HL-60 (cell line): ENCODE results near the gene H1-8.

ENCODE experiments used
- DNase-seq, 2 experiments: peaks; one replicate each; pipeline ENCODE4 v3.0.0-alpha.2; 2010 to 2020; ENCODE audit warnings: low read depth in 1 of 2, low spot score in 1 of 2
- H3K27ac ChIP-seq: fragments of 250-450 bp; sonication (Bioruptor Pico); replicated peaks from 2 replicates; pipeline ENCODE4 v1.5.1; 2020; ENCODE audit warnings: mild to moderate bottlenecking, moderate library complexity
- H3K27me3 ChIP-seq: fragments of 250-450 bp; sonication (Bioruptor Pico); 2 replicates; pipeline ENCODE4 v1.5.1; 2021; ENCODE audit warnings: mild to moderate bottlenecking, moderate library complexity; ENCODE audit not compliant: insufficient read depth, poor library complexity, severe bottlenecking
- H3K4me3 ChIP-seq: replicated peaks from 2 replicates; pipeline ENCODE4 v1.5.1; 2011; ENCODE audit warnings: mild to moderate bottlenecking, control low read depth, low read length; ENCODE audit not compliant: insufficient read depth
- GABPA ChIP-seq: IDR thresholded peaks from 2 replicates; pipeline ENCODE4 v1.6.1; 2012; ENCODE audit warnings: low read depth
- POLR2AphosphoS5 ChIP-seq: IDR thresholded peaks from 2 replicates; pipeline ENCODE4 v1.6.1; 2012; ENCODE audit warnings: low read depth
- SPI1 ChIP-seq: IDR thresholded peaks from 2 replicates; pipeline ENCODE4 v1.6.1; 2012; ENCODE audit warnings: low read depth, mild to moderate bottlenecking, borderline replicate concordance
- TF ChIP-seq, protein P1 (sequence below): IDR thresholded peaks from 2 replicates; pipeline ENCODE4 v1.6.1; 2012; ENCODE audit warnings: low read depth; ENCODE audit not compliant: insufficient replicate concordance
- TF ChIP-seq, protein P2 (sequence below): IDR thresholded peaks from one replicate; pipeline ENCODE4 v1.5.1; 2011; ENCODE audit warnings: low read length, control low read depth, inconsistent platforms; ENCODE audit not compliant: insufficient read depth

The H1-8 gene

DNA sequence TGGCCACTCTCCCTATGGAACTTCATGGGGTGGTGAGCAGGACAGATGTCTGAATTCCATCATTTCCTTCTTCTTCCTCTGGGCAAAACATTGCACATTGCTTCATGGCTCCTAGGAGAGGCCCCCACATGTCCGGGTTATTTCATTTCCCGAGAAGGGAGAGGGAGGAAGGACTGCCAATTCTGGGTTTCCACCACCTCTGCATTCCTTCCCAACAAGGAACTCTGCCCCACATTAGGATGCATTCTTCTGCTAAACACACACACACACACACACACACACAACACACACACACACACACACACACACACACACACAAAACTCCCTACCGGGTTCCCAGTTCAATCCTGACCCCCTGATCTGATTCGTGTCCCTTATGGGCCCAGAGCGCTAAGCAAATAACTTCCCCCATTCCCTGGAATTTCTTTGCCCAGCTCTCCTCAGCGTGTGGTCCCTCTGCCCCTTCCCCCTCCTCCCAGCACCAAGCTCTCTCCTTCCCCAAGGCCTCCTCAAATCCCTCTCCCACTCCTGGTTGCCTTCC is 12.7 kb upstream of the H1-8 start:
- TF ChIP-seq, protein P1, sequence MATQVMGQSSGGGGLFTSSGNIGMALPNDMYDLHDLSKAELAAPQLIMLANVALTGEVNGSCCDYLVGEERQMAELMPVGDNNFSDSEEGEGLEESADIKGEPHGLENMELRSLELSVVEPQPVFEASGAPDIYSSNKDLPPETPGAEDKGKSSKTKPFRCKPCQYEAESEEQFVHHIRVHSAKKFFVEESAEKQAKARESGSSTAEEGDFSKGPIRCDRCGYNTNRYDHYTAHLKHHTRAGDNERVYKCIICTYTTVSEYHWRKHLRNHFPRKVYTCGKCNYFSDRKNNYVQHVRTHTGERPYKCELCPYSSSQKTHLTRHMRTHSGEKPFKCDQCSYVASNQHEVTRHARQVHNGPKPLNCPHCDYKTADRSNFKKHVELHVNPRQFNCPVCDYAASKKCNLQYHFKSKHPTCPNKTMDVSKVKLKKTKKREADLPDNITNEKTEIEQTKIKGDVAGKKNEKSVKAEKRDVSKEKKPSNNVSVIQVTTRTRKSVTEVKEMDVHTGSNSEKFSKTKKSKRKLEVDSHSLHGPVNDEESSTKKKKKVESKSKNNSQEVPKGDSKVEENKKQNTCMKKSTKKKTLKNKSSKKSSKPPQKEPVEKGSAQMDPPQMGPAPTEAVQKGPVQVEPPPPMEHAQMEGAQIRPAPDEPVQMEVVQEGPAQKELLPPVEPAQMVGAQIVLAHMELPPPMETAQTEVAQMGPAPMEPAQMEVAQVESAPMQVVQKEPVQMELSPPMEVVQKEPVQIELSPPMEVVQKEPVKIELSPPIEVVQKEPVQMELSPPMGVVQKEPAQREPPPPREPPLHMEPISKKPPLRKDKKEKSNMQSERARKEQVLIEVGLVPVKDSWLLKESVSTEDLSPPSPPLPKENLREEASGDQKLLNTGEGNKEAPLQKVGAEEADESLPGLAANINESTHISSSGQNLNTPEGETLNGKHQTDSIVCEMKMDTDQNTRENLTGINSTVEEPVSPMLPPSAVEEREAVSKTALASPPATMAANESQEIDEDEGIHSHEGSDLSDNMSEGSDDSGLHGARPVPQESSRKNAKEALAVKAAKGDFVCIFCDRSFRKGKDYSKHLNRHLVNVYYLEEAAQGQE = no peak
- TF ChIP-seq, protein P2, sequence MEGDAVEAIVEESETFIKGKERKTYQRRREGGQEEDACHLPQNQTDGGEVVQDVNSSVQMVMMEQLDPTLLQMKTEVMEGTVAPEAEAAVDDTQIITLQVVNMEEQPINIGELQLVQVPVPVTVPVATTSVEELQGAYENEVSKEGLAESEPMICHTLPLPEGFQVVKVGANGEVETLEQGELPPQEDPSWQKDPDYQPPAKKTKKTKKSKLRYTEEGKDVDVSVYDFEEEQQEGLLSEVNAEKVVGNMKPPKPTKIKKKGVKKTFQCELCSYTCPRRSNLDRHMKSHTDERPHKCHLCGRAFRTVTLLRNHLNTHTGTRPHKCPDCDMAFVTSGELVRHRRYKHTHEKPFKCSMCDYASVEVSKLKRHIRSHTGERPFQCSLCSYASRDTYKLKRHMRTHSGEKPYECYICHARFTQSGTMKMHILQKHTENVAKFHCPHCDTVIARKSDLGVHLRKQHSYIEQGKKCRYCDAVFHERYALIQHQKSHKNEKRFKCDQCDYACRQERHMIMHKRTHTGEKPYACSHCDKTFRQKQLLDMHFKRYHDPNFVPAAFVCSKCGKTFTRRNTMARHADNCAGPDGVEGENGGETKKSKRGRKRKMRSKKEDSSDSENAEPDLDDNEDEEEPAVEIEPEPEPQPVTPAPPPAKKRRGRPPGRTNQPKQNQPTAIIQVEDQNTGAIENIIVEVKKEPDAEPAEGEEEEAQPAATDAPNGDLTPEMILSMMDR = no peak
- no peak for TF ChIP-seq GABPA
- no peak for TF ChIP-seq POLR2AphosphoS5
- TF ChIP-seq SPI1 = no peak
- DNase-seq = no peak
- no peaks in the 10 kb centered on the region for H3K27me3 ChIP-seq
- no peak overlapping the region for H3K4me3 ChIP-seq
- no peak overlapping the region for H3K27ac ChIP-seq

DNA sequence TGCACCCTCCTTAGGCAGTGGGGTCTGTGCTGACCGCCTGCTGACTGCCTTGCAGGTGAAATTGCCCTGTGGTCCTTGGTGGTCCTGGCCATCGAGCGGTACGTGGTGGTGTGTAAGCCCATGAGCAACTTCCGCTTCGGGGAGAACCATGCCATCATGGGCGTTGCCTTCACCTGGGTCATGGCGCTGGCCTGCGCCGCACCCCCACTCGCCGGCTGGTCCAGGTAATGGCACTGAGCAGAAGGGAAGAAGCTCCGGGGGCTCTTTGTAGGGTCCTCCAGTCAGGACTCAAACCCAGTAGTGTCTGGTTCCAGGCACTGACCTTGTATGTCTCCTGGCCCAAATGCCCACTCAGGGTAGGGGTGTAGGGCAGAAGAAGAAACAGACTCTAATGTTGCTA is 12.2 kb upstream of the H1-8 start:
- Histone ChIP-seq H3K4me3 (no peak overlapping the region), H3K27me3 (no peaks in the 10 kb centered on the region), H3K27ac (no peak overlapping the region)
- no peak for TF ChIP-seq POLR2AphosphoS5
- TF ChIP-seq SPI1 = no peak
- TF ChIP-seq, protein P2 = no peak
- no peak for TF ChIP-seq GABPA
- TF ChIP-seq, protein P1 = no peak
- DNase-seq = no peak

DNA sequence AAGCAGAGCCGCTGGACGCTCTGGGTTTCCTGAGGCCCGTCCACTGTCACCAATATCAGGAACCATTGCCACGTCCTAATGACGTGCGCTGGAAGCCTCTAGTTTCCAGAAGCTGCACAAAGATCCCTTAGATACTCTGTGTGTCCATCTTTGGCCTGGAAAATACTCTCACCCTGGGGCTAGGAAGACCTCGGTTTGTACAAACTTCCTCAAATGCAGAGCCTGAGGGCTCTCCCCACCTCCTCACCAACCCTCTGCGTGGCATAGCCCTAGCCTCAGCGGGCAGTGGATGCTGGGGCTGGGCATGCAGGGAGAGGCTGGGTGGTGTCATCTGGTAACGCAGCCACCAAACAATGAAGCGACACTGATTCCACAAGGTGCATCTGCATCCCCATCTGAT is 11.3 kb upstream of the H1-8 start:
- H3K4me3 ChIP-seq = no peak overlapping the region
- no peaks in the 10 kb centered on the region for H3K27me3 ChIP-seq
- no peak for DNase-seq
- TF ChIP-seq SPI1 = no peak
- no peak for TF ChIP-seq POLR2AphosphoS5
- TF ChIP-seq, protein P1 = no peak
- TF ChIP-seq, protein P2 = no peak
- TF ChIP-seq GABPA = no peak
- no peak overlapping the region for H3K27ac ChIP-seq
